Epithelial cell of esophagus (primary cell): Measurements from ENCODE around the gene MAP2K5.

Experiments used
- DNase-seq: peaks from one replicate; pipeline ENCODE4 v3.0.0; 2010; ENCODE audit warnings: low read depth
- H3K4me3 ChIP-seq: 2 replicates; pipeline ENCODE4 v1.5.1; 2011; ENCODE audit warnings: mild to moderate bottlenecking, low read length, control low read depth
- CTCF ChIP-seq: IDR thresholded peaks from 2 replicates; pipeline ENCODE4 v1.5.1; 2011; ENCODE audit warnings: low read depth, mild to moderate bottlenecking, low read length, control low read depth, inconsistent platforms; ENCODE audit not compliant: insufficient read depth; ENCODE audit errors: missing control alignments

MAP2K5 gene

GRCh38 chr15:67512140-67512539 is 30.4 kb upstream of the MAP2K5 start:
- H3K4me3 ChIP-seq = no peak overlapping the region
- no peak for TF ChIP-seq CTCF
- no peak for DNase-seq

GRCh38 chr15:67512933-67513714 is 29.4 kb upstream of the MAP2K5 start:
- no peak for TF ChIP-seq CTCF
- DNase-seq = no peak

GRCh38 chr15:67515090-67515489 is 27.4 kb upstream of the MAP2K5 start:
- no peak for TF ChIP-seq CTCF
- no peak overlapping the region for H3K4me3 ChIP-seq

More at GRCh38 chr15:67512933-67513714, 29.4 kb upstream of the MAP2K5 start:
- H3K4me3 ChIP-seq = no peak overlapping the region

GRCh38 chr15:67515557-67515956 is 26.9 kb upstream of the MAP2K5 start:
- no peak for TF ChIP-seq CTCF
- H3K4me3 ChIP-seq = no peak overlapping the region
- DNase-seq = no peak

More at GRCh38 chr15:67515090-67515489, 27.4 kb upstream of the MAP2K5 start:
- DNase-seq = no peak

GRCh38 chr15:67520321-67521028 is 22.0 kb upstream of the MAP2K5 start:
- DNase-seq = peak; percentile 40
- TF ChIP-seq CTCF = no peak
- peak overlapping the region; percentile 86 for H3K4me3 ChIP-seq

GRCh38 chr15:67521029-67521782 is 21.3 kb upstream of the MAP2K5 start, which contains the start of gene C15orf61:
TSS of gene C15orf61 (plus strand) at chr15:67521131. CDS start at chr15:67521249, 118 bp downstream.
- TF ChIP-seq CTCF = no peak
- DNase-seq = peak; percentile 89
- peak within 1 kb of the TSS; percentile 86 for H3K4me3 ChIP-seq
